ENCODE measurements around the gene NBEA.

The NBEA gene

GRCh38 chr13:35514061-35514477 lies 572.0 kb downstream of the NBEA start:
- DNase-seq (ENCODE audit: low read depth): no peak

GRCh38 chr13:35514801-35515502 lies 572.9 kb downstream of the NBEA start:
- DNase-seq (ENCODE audit: low read depth): no peak

GRCh38 chr13:35518337-35518946 lies 576.4 kb downstream of the NBEA start:
- no peak for DNase-seq (ENCODE audit: low read depth)

GRCh38 chr13:35524171-35524570 lies 582.1 kb downstream of the NBEA start:
- no peak for DNase-seq (ENCODE audit: low read depth)

GRCh38 chr13:35526577-35526976 lies 584.5 kb downstream of the NBEA start:
- no peak for DNase-seq (ENCODE audit: low read depth)

- DNase-seq (ENCODE audit: low read depth): no peak
Observed at GRCh38 chr13:35527451-35527850, 585.4 kb downstream of the NBEA start.

- DNase-seq (ENCODE audit: low read depth): no peak
Observed at GRCh38 chr13:35530147-35530546, 588.1 kb downstream of the NBEA start.

- DNase-seq (ENCODE audit: low read depth): no peak
Observed at GRCh38 chr13:35530581-35530980, 588.5 kb downstream of the NBEA start.

GRCh38 chr13:35531526-35531925 lies 589.5 kb downstream of the NBEA start:
- no peak for DNase-seq (ENCODE audit: low read depth)

GRCh38 chr13:35534343-35534742 lies 592.3 kb downstream of the NBEA start:
- no peak for DNase-seq (ENCODE audit: low read depth)

- DNase-seq (ENCODE audit: low read depth): no peak
Observed at GRCh38 chr13:35548790-35549189, 606.7 kb downstream of the NBEA start.

GRCh38 chr13:35549481-35549880 lies 607.4 kb downstream of the NBEA start:
- no peak for DNase-seq (ENCODE audit: low read depth)

GRCh38 chr13:35552172-35552844 lies 610.2 kb downstream of the NBEA start:
- no peak for DNase-seq (ENCODE audit: low read depth)

- no peak for DNase-seq (ENCODE audit: low read depth)
Observed at GRCh38 chr13:35554972-35555623, 613.0 kb downstream of the NBEA start.

GRCh38 chr13:35557475-35557874 lies 615.4 kb downstream of the NBEA start:
- DNase-seq (ENCODE audit: low read depth): no peak

GRCh38 chr13:35561540-35561939 lies 619.5 kb downstream of the NBEA start:
- no peak for DNase-seq (ENCODE audit: low read depth)

GRCh38 chr13:35565273-35565672 lies 623.2 kb downstream of the NBEA start:
- no peak for DNase-seq (ENCODE audit: low read depth)

- DNase-seq (ENCODE audit: low read depth): no peak
Observed at GRCh38 chr13:35566340-35566739, 624.3 kb downstream of the NBEA start.

GRCh38 chr13:35567406-35567980 lies 625.4 kb downstream of the NBEA start:
- no peak for DNase-seq (ENCODE audit: low read depth)

- DNase-seq (ENCODE audit: low read depth): no peak
Observed at GRCh38 chr13:35573639-35574038, 631.6 kb downstream of the NBEA start.

- no peak for DNase-seq (ENCODE audit: low read depth)
Observed at GRCh38 chr13:35592457-35592856, 650.4 kb downstream of the NBEA start.

GRCh38 chr13:35593651-35594050 lies 651.6 kb downstream of the NBEA start:
- no peak for DNase-seq (ENCODE audit: low read depth)

All from activated T-helper 1 cell treated with Interleukin-2 at 50 U/mL for 16 hours (primary cell).